B cell (primary cell): ENCODE measurements around the gene EYS.

Experiments used
- EZH2 ChIP-seq: IDR thresholded peaks from 2 replicates; pipeline ENCODE4 v1.6.1; 2012; ENCODE audit warnings: borderline replicate concordance, low read depth, mild to moderate bottlenecking, moderate library complexity, low read length; ENCODE audit not compliant: insufficient read depth, poor library complexity, severe bottlenecking
- TF ChIP-seq, protein P1 (sequence below): fragments of 200-600 bp; IDR thresholded peaks from one replicate; pipeline ENCODE4 v1.8.0; 2022; ENCODE audit warnings: antibody characterized with exemption, mild to moderate bottlenecking

DNA sequence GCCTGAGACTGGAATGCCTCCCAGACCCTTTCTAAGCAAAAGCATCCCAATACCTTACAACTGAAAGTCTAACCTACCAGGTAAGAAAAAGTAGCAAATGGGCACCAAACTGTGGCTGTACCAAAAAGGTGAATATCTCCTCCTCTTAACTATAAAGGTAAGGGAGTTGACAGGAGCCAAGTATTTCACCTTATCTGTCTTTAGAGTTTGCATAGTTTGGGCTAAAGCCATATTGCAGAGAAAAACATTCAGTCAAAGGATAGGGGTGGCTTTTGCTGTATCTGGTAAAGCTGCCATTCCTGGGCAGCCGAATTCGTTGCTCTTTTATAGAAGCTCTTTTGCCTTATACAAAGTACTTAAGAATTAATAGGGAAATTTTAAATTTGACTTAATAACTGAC, 2033.3 kb downstream of the EYS start:
- TF ChIP-seq, protein P1, sequence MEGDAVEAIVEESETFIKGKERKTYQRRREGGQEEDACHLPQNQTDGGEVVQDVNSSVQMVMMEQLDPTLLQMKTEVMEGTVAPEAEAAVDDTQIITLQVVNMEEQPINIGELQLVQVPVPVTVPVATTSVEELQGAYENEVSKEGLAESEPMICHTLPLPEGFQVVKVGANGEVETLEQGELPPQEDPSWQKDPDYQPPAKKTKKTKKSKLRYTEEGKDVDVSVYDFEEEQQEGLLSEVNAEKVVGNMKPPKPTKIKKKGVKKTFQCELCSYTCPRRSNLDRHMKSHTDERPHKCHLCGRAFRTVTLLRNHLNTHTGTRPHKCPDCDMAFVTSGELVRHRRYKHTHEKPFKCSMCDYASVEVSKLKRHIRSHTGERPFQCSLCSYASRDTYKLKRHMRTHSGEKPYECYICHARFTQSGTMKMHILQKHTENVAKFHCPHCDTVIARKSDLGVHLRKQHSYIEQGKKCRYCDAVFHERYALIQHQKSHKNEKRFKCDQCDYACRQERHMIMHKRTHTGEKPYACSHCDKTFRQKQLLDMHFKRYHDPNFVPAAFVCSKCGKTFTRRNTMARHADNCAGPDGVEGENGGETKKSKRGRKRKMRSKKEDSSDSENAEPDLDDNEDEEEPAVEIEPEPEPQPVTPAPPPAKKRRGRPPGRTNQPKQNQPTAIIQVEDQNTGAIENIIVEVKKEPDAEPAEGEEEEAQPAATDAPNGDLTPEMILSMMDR, result no peak
- no peak for TF ChIP-seq EZH2
